ENCODE data around the gene SNTG2.
"Not testable (repeated sequence)": the region's sequence is repeated elsewhere in the genome, so short reads cannot be mapped to it uniquely, and the experiment has no call there.

SNTG2 gene

GRCh38 chr2:1060372-1060771, 109.7 kb downstream of the SNTG2 start:
- no peak for DNase-seq

- DNase-seq, result no peak
Measured at GRCh38 chr2:1060987-1061386, 110.3 kb downstream of the SNTG2 start.

- no peak for DNase-seq
Measured at GRCh38 chr2:1068241-1068640, 117.6 kb downstream of the SNTG2 start.

DNA sequence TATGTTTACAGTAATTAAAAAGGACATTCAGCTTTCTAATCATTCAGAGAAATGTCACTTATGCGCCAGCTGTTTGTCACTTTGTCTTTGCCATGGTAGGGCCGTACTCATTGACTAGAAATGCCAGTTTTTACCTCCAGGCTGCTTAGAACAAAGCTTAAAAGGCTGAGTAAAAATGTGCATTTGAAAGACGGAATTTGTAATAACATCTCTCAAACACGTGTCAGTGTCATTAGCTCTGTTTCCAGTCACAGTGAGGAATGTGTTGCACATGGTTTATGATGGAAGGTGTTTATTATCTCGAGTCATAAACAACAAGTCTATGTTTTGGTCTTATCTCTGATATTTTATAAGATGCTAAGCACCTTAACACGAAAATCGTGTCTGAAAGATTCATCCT, 118.2 kb downstream of the SNTG2 start:
- DNase-seq, result no peak

DNA sequence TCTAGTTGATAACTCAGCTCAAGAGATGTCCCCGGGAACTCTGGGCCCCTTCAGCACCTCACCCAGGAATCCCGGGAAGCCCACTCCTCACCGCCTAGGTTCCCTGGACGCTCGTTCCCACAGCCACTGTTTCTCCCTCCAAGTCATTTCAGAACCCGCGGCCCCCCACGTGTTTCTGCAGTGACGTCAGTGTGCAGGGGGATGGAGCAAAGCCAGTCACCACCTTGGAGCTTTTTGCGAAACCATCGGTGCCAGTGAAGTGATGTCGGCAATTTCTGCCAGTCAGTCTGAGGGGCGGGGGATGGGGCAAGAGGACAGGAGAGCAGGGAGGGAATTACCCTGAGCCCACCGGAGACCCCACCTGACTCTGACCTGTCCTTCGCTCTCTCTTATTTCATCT, 119.2 kb downstream of the SNTG2 start:
- DNase-seq, result no peak

- no peak for DNase-seq
Measured at GRCh38 chr2:1070601-1071000, 120.0 kb downstream of the SNTG2 start.

- no peak for DNase-seq
Measured at GRCh38 chr2:1071650-1072049, 121.0 kb downstream of the SNTG2 start.

DNA sequence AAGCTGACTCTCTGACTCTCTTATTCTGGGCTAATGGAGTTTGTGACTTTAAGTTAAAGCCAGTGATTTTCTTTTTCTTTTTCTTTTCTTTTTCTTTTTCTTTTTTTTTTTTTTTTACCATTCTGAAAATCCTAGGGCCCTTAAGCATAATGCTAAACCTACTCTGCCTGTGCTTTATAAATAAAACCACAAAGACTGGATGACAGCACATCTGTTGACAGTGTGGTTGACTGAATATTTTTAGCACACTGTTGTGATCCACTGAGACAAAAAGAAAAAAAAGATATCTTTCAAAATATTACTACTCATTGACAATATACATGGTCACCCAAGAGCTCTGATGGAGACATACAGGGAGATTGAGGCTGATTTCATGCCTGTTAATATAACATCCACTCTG, 121.6 kb downstream of the SNTG2 start:
- no peak for DNase-seq

- DNase-seq, result no peak
Measured at GRCh38 chr2:1077911-1078310, 127.3 kb downstream of the SNTG2 start.

DNA sequence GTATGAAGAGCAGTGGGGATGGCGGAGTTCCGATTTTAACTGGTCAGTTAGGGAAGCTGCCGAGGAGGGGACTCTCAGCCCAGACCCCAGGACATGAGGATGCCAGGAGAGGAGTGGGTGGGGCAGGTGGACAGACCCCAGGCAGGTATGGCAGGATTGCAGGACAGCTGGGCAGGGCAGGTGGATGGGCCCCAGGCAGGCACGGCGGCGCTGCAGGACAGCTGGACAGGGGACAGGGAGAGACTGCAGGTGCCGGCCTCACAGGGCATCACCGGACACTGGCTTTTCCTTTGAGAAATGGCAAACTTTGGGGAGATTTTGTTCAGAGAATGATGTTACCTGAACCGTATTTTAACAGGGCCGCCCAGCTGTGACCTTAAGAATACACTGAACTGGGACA, 127.7 kb downstream of the SNTG2 start:
- no peak for DNase-seq

DNA sequence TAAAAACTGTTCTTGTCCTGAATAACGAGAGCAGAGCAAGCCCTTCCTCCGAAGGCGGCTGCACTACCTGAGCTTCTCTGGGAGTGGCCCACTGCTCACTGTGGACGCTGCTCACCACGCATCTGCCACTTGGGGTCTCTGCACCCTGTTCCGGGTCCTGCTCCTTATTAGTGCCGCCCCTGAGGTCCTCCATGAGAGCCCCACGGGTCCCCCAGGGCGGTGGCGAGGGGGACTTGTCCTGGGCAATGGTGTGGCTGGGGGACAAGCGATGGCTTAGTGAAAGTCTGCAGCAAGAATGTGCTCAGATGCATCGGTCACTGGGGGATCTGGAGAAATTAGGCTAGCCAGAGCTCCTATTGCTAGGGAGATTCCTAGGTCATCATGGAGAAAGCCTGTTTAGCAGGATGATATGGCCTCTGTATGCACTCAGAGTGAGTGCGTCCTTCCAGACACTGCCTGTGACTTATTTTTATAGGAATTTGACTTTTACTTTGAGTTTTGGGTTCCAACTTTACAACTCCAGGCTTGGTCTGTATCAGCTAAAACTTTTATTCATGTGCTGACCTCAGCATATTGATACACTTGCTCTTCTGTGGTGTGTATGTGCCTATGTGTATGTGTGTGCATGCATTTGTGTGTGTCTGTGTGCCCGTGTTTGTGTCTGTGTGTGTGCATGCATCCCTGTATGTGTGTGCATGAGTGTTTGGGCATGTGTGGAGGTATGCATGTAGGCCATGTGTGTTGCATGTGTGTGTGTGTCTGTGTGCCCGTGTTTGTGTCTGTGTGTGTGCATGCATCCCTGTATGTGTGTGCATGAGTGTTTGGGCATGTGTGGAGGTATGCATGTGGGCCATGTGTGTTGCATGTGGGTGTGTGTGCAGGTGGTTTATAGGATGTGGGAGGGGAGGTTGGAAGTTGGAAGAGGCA, 129.5 kb downstream of the SNTG2 start:
- DNase-seq, result no peak

GRCh38 chr2:1081451-1082225, 131.0 kb downstream of the SNTG2 start:
- no peak for DNase-seq

GRCh38 chr2:1082456-1083205, 132.0 kb downstream of the SNTG2 start:
- no peak for DNase-seq

GRCh38 chr2:1088192-1088860, 137.7 kb downstream of the SNTG2 start:
- DNase-seq, result no peak

DNA sequence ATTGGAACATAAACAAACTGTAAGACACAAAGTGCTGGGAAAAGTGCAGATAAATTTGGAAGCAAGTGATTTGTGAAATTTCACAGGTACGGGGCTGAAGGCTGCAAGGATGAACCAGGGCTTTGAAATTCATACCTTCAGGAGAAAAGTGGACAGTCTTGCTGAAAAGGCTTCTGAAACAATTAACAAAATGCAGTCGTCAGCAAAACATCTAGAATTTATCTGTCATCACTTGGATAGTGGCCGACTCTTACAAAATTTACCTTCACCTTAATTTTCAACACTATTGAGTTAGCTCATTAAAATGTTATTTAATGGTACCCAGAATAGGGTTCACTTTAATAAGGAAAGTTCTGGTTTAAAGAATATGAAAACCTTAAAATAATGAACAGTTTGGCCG, 138.3 kb downstream of the SNTG2 start:
- DNase-seq, result no peak

DNA sequence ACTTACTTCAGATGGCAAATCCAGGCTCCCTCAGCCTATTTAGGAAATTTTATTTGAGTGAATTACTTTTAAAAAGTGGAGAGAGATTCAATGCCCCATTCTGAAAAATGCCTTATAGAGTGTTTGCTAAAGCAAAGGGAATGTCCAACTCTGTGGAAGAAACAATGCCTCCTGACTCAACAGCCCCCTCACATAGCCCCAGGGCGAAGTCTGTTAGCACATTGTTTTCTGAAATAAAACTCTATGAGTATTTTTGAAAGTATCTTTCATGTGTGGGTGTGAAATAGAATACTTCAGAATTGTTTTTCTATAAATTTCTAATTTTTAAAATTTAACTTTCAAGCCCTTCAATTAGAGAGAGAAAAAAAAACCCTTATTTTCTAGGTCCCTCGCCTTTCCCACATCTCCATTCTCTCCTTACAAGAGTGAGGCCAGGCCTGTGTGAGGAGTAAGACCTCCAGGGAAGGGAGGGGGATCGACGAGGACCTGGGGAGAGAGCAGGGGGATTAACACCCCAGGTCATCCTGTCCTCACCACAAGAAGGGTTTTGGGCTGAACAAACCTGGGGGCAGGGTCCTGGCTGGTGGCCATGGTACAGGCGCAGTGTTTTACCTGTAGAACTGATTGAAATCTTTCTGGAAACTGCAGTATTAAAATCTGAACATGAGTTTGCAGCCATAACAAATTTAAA, 141.4 kb downstream of the SNTG2 start:
- no peak for DNase-seq

- not testable (repeated sequence) for DNase-seq
Measured at GRCh38 chr2:1093668-1094067, 143.0 kb downstream of the SNTG2 start.

- DNase-seq, result no peak
Measured at GRCh38 chr2:1097101-1097500, 146.5 kb downstream of the SNTG2 start.

- DNase-seq, result no peak
Measured at GRCh38 chr2:1099418-1099817, 148.8 kb downstream of the SNTG2 start.

- DNase-seq, result no peak
Measured at GRCh38 chr2:1101011-1101782, 150.5 kb downstream of the SNTG2 start.

DNA sequence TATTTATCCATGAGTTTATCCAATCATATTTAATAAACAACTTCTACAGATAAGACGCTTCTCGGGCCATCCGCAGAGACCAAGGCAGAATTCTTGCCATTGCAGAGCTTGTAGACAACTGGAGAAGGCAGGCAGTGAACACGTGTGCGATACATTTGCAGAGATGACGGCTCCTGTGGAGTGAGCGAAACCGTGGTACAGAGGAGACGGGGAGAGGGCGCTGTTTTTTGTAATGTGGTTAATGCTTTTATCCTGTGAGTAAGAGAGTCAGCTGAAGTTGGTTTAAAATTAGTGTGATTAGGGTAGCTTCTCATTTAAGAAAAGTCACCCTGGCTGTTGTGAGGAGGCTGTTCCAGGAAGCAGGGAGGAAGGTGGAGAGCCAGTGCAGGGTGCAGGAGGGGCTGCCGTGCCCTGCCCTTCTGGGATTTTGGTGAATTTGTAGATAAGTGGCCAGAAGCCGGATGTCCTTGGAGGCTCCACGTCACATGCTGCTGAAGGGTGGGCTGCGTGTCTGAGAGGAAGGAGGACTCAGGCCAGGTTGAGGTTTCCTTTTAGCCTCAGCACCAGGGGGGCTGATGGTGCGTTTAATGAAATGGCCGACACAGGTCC, 151.4 kb downstream of the SNTG2 start:
- no peak for DNase-seq
